Measurements from ENCODE around the gene VSTM2B. TPM values are rescaled to one million over a fixed set of nuclear protein-coding genes. Genes with fewer than 3 reads are reported as not detected.

The VSTM2B gene
- total RNA-seq, 1 donor from 2014 or later: not detected

GRCh38 chr19:29495901-29496441, 29.8 kb upstream of the VSTM2B start:
- Mint-ChIP-seq H3K9me3 (no peaks in the 10 kb centered on the region), H3K4me3 (no peak overlapping the region), H3K27me3 (ENCODE audit: insufficient read depth, low read depth) (peaks cover 16% of the 10 kb centered on the region), H3K36me3 (no peaks in the 10 kb centered on the region), H3K27ac (no peak overlapping the region), H3K4me1 (no peaks in the 10 kb centered on the region)
- Histone ChIP-seq H3F3A (ENCODE audit: low read depth) (no peaks in the 10 kb centered on the region), H3K4me3 (no peak overlapping the region), H2AFZ (replicated peaks) (no peak overlapping the region), H3K9me3 (ENCODE audit: low read depth) (no peaks in the 10 kb centered on the region), H3K36me3 (no peaks in the 10 kb centered on the region), H3K4me1 (no peaks in the 10 kb centered on the region), H3K27me3 (peaks cover 10% of the 10 kb centered on the region), H3K9ac (no peak overlapping the region), H3K4me2 (no peak overlapping the region), H3K27ac (no peak overlapping the region), H3K79me2 (ENCODE audit: low read depth) (no peaks in the 10 kb centered on the region), H4K20me1 (ENCODE audit: low read depth) (no peaks in the 10 kb centered on the region)
- TF ChIP-seq EZH2 (IDR thresholded peaks at IDR 0.05) (no peak), CTCF (IDR thresholded peaks at IDR 0.05) (no peak), EZH2phosphoT487 (IDR thresholded peaks at IDR 0.05) (no peak)
- no peak for DNase-seq (ENCODE audit: low spot score)

GRCh38 chr19:29497241-29497640, 28.6 kb upstream of the VSTM2B start:
- DNase-seq (ENCODE audit: low spot score): no peak
- Histone ChIP-seq H4K20me1 (ENCODE audit: low read depth) (no peaks in the 10 kb centered on the region), H3K9me3 (ENCODE audit: low read depth) (no peaks in the 10 kb centered on the region), H2AFZ (replicated peaks) (no peak overlapping the region), H3K9ac (no peak overlapping the region), H3K4me2 (no peak overlapping the region), H3K27ac (no peak overlapping the region), H3K36me3 (no peaks in the 10 kb centered on the region), H3K79me2 (ENCODE audit: low read depth) (no peaks in the 10 kb centered on the region), H3K27me3 (peaks cover 9% of the 10 kb centered on the region), H3F3A (ENCODE audit: low read depth) (no peaks in the 10 kb centered on the region), H3K4me1 (no peaks in the 10 kb centered on the region), H3K4me3 (no peak overlapping the region)
- no peak overlapping the region for H3K4me3 Mint-ChIP-seq
- H3K4me1 Mint-ChIP-seq: no peaks in the 10 kb centered on the region
- H3K36me3 Mint-ChIP-seq: no peaks in the 10 kb centered on the region
- no peak overlapping the region for H3K27ac Mint-ChIP-seq
- H3K9me3 Mint-ChIP-seq: no peaks in the 10 kb centered on the region
- TF ChIP-seq EZH2 (IDR thresholded peaks at IDR 0.05) (no peak), CTCF (IDR thresholded peaks at IDR 0.05) (no peak), EZH2phosphoT487 (IDR thresholded peaks at IDR 0.05) (no peak)
- peaks cover 13% of the 10 kb centered on the region for H3K27me3 Mint-ChIP-seq (ENCODE audit: insufficient read depth, low read depth)

- Histone ChIP-seq H3F3A (ENCODE audit: low read depth) (no peaks in the 10 kb centered on the region), H4K20me1 (ENCODE audit: low read depth) (no peaks in the 10 kb centered on the region), H3K79me2 (ENCODE audit: low read depth) (no peaks in the 10 kb centered on the region), H3K36me3 (no peaks in the 10 kb centered on the region), H3K9ac (no peak overlapping the region), H3K27me3 (peaks cover 3% of the 10 kb centered on the region), H3K4me1 (no peaks in the 10 kb centered on the region), H3K9me3 (ENCODE audit: low read depth) (no peaks in the 10 kb centered on the region), H3K27ac (no peak overlapping the region), H3K4me2 (no peak overlapping the region), H2AFZ (replicated peaks) (no peak overlapping the region), H3K4me3 (no peak overlapping the region)
- H3K4me3 Mint-ChIP-seq: no peak overlapping the region
- DNase-seq (ENCODE audit: low spot score): no peak
- H3K36me3 Mint-ChIP-seq: no peaks in the 10 kb centered on the region
- H3K27ac Mint-ChIP-seq: no peak overlapping the region
- peaks cover 13% of the 10 kb centered on the region for H3K27me3 Mint-ChIP-seq (ENCODE audit: insufficient read depth, low read depth)
- no peak for TF ChIP-seq EZH2phosphoT487 (IDR thresholded peaks at IDR 0.05)
- TF ChIP-seq EZH2 (IDR thresholded peaks at IDR 0.05): no peak
- no peak for TF ChIP-seq CTCF (IDR thresholded peaks at IDR 0.05)
- H3K9me3 Mint-ChIP-seq: no peaks in the 10 kb centered on the region
- no peaks in the 10 kb centered on the region for H3K4me1 Mint-ChIP-seq
Observed at GRCh38 chr19:29497686-29498436, 27.9 kb upstream of the VSTM2B start.
